Activated CD8-positive, alpha-beta memory T cell treated with anti-CD3 and anti-CD28 coated beads, Interleukin-2, amount 10 ng/mL, durations not matched to agents 7 days and 5 days (primary cell): Measurements from ENCODE around the gene ANKRD36C. TPM values are rescaled to one million over a fixed set of nuclear protein-coding genes. Genes with fewer than 3 reads are reported as not detected.
"Not testable (repeated sequence)": the region's sequence is repeated elsewhere in the genome, so short reads cannot be mapped to it uniquely, and the experiment has no call there.

ENCODE experiments used
- ATAC-seq: fragments of 150-1000 bp; cut with Tn5 transposase; one replicate; pipeline ENCODE4 v1.10.0; 2021; ENCODE audit warnings: moderate library complexity
- CTCF ChIA-PET: fragments of 350-600 bp; sonication (Branson Sonifier 250); formaldehyde crosslinking; loops from one replicate; lab custom pipeline; 2021; ENCODE audit warnings: antibody characterized with exemption; lab: Charles Lee
- DNase-seq: peaks from one replicate; pipeline ENCODE4 v3.0.0-alpha.2; 2020
- H3K27ac Mint-ChIP-seq: one replicate; pipeline ENCODE4 v1.8.0; 2021; ENCODE audit warnings: mild to moderate bottlenecking, mixed read lengths
- H3K27me3 Mint-ChIP-seq: one replicate; pipeline ENCODE4 v1.8.0; 2021; ENCODE audit warnings: mixed read lengths
- H3K36me3 Mint-ChIP-seq: one replicate; pipeline ENCODE4 v1.8.0; 2021; ENCODE audit warnings: mild to moderate bottlenecking, mixed read lengths
- H3K4me1 Mint-ChIP-seq: one replicate; pipeline ENCODE4 v1.8.0; 2021; ENCODE audit warnings: mixed read lengths
- H3K4me3 Mint-ChIP-seq: one replicate; pipeline ENCODE4 v1.8.0; 2021; ENCODE audit warnings: mild to moderate bottlenecking, moderate library complexity, mixed read lengths
- H3K9me3 Mint-ChIP-seq: one replicate; pipeline ENCODE4 v1.8.0; 2022; ENCODE audit warnings: low read depth, mixed read lengths
- total RNA-seq, 2 experiments: library from RNA; stranded (reverse); gene quantifications; one replicate each; pipeline ENCODE4 v1.2.3, GENCODE V29; 2021

ANKRD36C gene
- 100 to 1,000 TPM in 1 of 2 experiments, 10 to 100 TPM in 1; 58.8 to 132 TPM for total RNA-seq

GRCh38 chr2:95991351-95992094, at the start of gene ANKRD36C:
Gene ANKRD36C, minus strand, starts transcription at chr2:95991824. Its CDS starts 116 bp downstream, at chr2:95991708.
- H3K36me3 Mint-ChIP-seq, H3K9me3 Mint-ChIP-seq: not testable (repeated sequence)
- CTCF ChIA-PET = interaction anchor here (1.1 to 4.0 kb wide), 8 partner anchors 10 to 183 kb away, joined by 3 to 33 read pairs (median 14); partner anchors contain the start of genes ADRA2B, ASTL and DUSP2
- Mint-ChIP-seq H3K27me3 (peaks cover 23% of the 10 kb centered on the region), H3K4me3 (peak within 1 kb of the TSS; percentile 93), H3K4me1 (peaks cover 11% of the 10 kb centered on the region), H3K27ac (peak within 1 kb of the TSS; percentile 97)
- ATAC-seq = peak; percentile 97
- DNase-seq = peak; percentile 51

GRCh38 chr2:96035554-96035953, 43.9 kb upstream of the ANKRD36C start:
- H3K27me3 Mint-ChIP-seq, H3K9me3 Mint-ChIP-seq, ATAC-seq, CTCF ChIA-PET, DNase-seq, H3K4me3 Mint-ChIP-seq, H3K36me3 Mint-ChIP-seq, H3K27ac Mint-ChIP-seq, H3K4me1 Mint-ChIP-seq: not testable (repeated sequence)

- H3K27ac Mint-ChIP-seq, H3K27me3 Mint-ChIP-seq, H3K36me3 Mint-ChIP-seq, H3K4me3 Mint-ChIP-seq, DNase-seq, CTCF ChIA-PET, H3K4me1 Mint-ChIP-seq, H3K9me3 Mint-ChIP-seq: not testable (repeated sequence)
- ATAC-seq = peak; percentile 85
Observed at GRCh38 chr2:96034792-96035191, 43.2 kb upstream of the ANKRD36C start, which contains the start of gene GPAT2. Gene GPAT2, minus strand, starts transcription at chr2:96034916. Its CDS starts 2,557 bp downstream, at chr2:96032359.

DNA sequence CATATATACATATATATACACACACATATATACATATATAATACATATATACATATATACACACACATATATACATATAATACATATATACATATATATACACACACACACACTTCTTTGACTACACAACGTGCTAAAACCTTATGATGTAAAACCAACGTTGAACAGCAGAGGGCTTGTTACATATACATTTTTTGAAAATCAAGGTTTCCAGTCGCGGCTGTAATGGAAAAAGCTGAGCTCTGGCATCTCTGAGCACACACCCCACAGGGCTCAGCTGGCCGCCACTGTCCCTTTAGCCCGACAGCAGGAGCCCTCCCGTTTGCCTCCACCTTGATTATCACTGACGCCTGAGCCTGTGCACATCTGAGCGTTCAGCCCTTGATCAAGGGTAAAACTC, 42.4 kb upstream of the ANKRD36C start:
- DNase-seq, CTCF ChIA-PET, H3K4me3 Mint-ChIP-seq, H3K27ac Mint-ChIP-seq, H3K36me3 Mint-ChIP-seq, H3K27me3 Mint-ChIP-seq, H3K4me1 Mint-ChIP-seq, H3K9me3 Mint-ChIP-seq: not testable (repeated sequence)
- ATAC-seq = peak; percentile 34

DNA sequence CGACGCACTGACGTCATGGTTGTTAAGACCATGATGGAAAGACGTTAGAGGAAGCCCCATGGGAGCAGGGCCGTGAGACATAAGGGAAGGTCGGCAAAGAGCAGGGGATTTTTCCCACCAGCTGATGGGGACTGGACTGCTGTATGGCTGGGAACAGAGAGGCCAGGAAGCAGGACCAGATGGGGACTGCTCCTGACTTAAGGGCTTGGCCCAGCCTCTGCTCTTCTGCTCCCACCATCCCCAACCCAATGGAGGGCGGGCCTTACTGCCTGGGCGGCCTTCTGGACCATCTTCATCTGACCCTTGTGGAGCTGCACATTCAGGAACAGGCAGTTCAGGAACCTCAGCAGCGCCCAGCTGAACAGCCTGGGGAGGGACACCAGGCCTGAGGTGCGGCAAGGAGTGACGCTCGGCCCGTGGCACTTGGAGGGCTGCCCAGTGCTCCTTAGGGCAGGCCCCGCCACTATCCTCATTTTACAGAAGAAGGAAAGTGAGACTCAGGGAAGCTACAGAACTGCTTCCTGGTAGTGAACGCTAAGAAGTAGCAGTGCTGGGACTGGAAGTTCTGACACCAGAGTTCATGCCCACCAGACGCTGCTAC, 36.2 kb upstream of the ANKRD36C start:
- CTCF ChIA-PET, H3K36me3 Mint-ChIP-seq, H3K4me3 Mint-ChIP-seq, H3K27me3 Mint-ChIP-seq, H3K4me1 Mint-ChIP-seq, H3K27ac Mint-ChIP-seq, DNase-seq, ATAC-seq, H3K9me3 Mint-ChIP-seq: not testable (repeated sequence)

DNA sequence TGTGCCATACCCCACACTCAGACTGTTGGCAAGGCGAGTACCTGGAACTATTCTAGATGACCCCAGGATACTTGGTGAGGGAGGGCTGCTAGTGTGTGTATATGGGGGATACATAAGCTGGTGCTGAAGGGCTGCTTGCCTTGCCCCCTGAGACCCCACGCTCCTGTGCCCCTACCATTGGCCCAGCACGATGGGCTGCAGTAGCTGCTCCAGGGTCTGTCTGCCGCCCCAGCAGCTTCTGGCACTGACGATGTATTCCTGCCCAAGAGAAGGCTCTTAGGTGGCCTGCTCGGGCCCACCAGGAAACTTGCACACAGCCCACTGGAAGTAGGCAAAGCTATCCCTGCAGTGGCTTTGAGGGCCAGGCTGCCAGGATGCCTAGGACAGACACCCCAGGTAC, 34.1 kb upstream of the ANKRD36C start:
- H3K36me3 Mint-ChIP-seq, DNase-seq, H3K27me3 Mint-ChIP-seq, H3K4me1 Mint-ChIP-seq, H3K4me3 Mint-ChIP-seq, H3K9me3 Mint-ChIP-seq, H3K27ac Mint-ChIP-seq, ATAC-seq: not testable (repeated sequence)
- CTCF ChIA-PET = interaction anchor here (1.7 kb wide), 1 partner anchor 33 kb away, joined by 3 read pairs; no protein-coding TSS in a partner anchor

- CTCF ChIA-PET = interaction anchor here (0.9 to 3.8 kb wide), 4 partner anchors 32 to 149 kb away, joined by 3 to 44 read pairs (median 6); partner anchors contain the start of genes ADRA2B and ASTL
- DNase-seq (no peak), ATAC-seq (no peak)
- Mint-ChIP-seq H3K27ac (no peak overlapping the region), H3K36me3 (no peaks in the 10 kb centered on the region), H3K27me3 (no peaks in the 10 kb centered on the region), H3K4me1 (peaks cover 2% of the 10 kb centered on the region), H3K9me3 (no peaks in the 10 kb centered on the region), H3K4me3 (no peak overlapping the region)
Observed at GRCh38 chr2:96025194-96025492, 33.5 kb upstream of the ANKRD36C start.

DNA sequence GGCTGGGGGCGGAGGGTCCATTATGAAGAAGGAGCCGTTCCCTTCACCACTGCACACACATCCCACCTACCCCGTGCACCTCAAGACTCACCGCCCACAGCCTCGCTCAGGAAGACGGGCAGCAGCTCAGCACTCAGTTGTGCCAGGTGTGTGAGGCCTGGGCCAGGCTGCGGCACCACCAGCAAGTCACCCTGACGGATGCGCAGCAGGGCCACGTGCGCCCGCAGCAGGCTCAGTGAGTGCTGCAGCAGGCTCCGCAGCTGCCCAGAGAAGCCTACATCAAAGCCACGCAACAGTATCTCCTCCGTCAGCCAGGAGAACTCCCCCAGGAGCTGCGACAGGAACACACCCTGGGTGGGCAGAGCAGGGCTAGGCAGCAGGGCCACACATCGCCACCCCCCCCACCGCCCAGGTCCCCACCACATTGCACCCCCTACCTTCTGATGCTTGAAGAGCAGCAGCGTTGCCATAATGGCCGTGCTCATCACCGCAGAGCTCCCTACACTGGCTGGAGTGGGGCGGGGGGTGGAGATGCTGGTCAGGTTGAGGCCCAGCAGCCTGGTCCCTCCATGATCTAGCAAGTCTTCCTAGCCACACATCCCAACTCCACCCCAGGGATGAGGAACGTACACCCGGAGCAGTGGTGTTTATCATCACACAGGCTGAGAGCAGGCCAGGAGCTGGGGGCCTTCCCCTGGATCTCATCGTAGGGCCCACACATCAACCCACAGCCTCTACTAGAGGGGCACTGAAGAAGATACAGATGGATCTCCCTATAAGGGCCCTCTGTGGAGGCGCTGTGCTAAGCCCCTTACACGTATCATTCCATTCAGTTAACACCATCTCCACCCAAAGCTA, 32.9 kb upstream of the ANKRD36C start:
- DNase-seq (no peak), ATAC-seq (no peak)
- CTCF ChIA-PET = interaction anchor here (0.9 to 3.8 kb wide), 4 partner anchors 32 to 150 kb away, joined by 3 to 44 read pairs (median 6); partner anchors contain the start of genes ADRA2B and ASTL
- H3K36me3 Mint-ChIP-seq = no peaks in the 10 kb centered on the region
- H3K27me3 Mint-ChIP-seq = no peaks in the 10 kb centered on the region
- peaks cover 2% of the 10 kb centered on the region for H3K4me1 Mint-ChIP-seq
- no peak overlapping the region for H3K4me3 Mint-ChIP-seq
- H3K9me3 Mint-ChIP-seq = no peaks in the 10 kb centered on the region
- H3K27ac Mint-ChIP-seq = no peak overlapping the region

DNA sequence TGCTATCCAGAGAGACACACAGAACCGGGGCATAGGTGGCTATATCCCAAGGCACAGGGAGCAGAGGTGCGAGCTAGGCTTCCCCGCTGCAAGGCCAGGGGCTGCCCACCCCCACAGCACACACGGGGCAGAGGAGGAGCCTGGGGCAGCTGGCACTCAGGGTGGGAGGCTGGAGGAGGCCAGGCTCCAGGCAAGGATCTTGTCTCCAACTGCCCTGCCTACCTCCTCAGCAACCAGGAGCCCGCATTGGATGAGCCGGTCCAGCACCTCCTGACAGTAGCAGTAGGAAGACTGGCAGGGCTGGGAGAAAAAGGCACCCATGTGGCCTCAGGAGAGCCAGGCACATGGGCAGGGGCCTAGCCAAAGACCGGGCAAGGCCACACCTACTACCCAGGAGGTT, 32.1 kb upstream of the ANKRD36C start:
- H3K27ac Mint-ChIP-seq, ATAC-seq, H3K36me3 Mint-ChIP-seq, H3K9me3 Mint-ChIP-seq, H3K4me3 Mint-ChIP-seq, H3K27me3 Mint-ChIP-seq, H3K4me1 Mint-ChIP-seq, DNase-seq: not testable (repeated sequence)
- CTCF ChIA-PET = interaction anchor here (1.6 to 3.8 kb wide), 3 partner anchors 10 to 151 kb away, joined by 3 to 44 read pairs (median 7); partner anchors contain the start of gene ADRA2B

GRCh38 chr2:96022701-96023447, 31.2 kb upstream of the ANKRD36C start:
- H3K27me3 Mint-ChIP-seq, H3K27ac Mint-ChIP-seq, H3K4me1 Mint-ChIP-seq, H3K9me3 Mint-ChIP-seq, H3K4me3 Mint-ChIP-seq, H3K36me3 Mint-ChIP-seq: not testable (repeated sequence)
- ATAC-seq = peak; percentile 95
- peak; percentile 83 for DNase-seq
- CTCF ChIA-PET = interaction anchor here (0.7 to 3.8 kb wide), 14 partner anchors 9 to 244 kb away, joined by 3 to 44 read pairs (median 5); partner anchors contain the start of gene ADRA2B

DNA sequence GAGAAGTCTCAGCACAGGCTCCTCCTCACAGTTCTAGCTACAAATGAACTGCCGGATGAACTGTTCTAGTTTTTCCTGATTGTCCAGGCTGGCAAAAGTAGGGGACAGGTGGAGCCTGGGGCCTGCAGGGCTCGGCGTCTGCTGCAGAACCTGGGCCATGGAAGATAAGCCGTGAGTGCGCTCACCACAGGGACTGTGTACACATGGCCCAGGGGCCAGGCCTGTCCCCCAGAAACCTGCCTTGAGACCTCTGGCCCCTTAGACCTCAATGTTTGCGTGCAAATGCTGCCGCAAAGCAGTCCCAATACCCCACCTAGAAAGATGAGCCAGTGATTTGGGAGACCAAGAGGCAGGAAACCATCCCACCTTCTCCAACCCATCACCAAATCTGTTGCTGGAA, 30.5 kb upstream of the ANKRD36C start:
- H3K9me3 Mint-ChIP-seq, H3K27ac Mint-ChIP-seq, H3K4me1 Mint-ChIP-seq, H3K27me3 Mint-ChIP-seq, H3K4me3 Mint-ChIP-seq, DNase-seq, ATAC-seq, H3K36me3 Mint-ChIP-seq: not testable (repeated sequence)
- CTCF ChIA-PET = interaction anchor here (0.7 to 3.8 kb wide), 14 partner anchors 8 to 245 kb away, joined by 3 to 44 read pairs (median 5); partner anchors contain the start of gene ADRA2B

DNA sequence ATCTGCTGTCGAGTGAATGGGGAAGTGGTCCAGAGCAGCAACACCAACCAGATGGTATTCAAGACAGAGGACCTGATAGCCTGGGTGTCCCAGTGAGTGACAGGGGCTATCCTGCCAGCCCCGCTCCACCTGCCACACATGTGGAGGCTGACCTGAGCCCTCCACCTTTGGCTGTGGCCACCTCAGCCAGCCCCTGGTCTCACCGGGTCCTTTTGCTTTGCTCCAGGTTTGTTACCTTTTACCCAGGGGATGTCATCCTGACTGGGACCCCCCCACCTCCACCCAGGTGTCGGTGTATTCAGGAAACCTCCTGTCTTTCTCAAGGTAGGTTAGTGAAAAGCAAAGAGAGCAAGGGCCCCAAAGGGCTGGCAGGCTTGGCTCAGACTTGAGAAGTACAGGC, 29.5 kb upstream of the ANKRD36C start:
- H3K4me3 Mint-ChIP-seq, H3K9me3 Mint-ChIP-seq, H3K36me3 Mint-ChIP-seq, ATAC-seq, DNase-seq, H3K27ac Mint-ChIP-seq, CTCF ChIA-PET, H3K4me1 Mint-ChIP-seq, H3K27me3 Mint-ChIP-seq: not testable (repeated sequence)
